Right lobe of liver (tissue), 4 donors: ENCODE data around the gene PSKH1.

Experiments
- CTCF ChIP-seq, 4 donors: fragments of 200-600 bp in 3 of 4; fragments of 450-650 bp in 1 of 4; IDR thresholded peaks; one replicate each; pipeline versions ENCODE4 v1.5.1 to v1.8.0; 2016 to 2022; ENCODE audit warnings: antibody characterized with exemption in 4 of 4, mild to moderate bottlenecking in 2 of 4
- POLR2A ChIP-seq: fragments of 450-650 bp; IDR thresholded peaks from one replicate; pipeline ENCODE4 v1.6.1; 2017; ENCODE audit warnings: antibody characterized with exemption, mild to moderate bottlenecking
- donor health status: DM: no; HTN: no; CAD: no.
- donor health status: DM: no; HTN: no; CAD: no.
- donor health status: DM: no; HTN: yes; CAD: no.

- TF ChIP-seq CTCF (IDR thresholded peaks at IDR 0.05) (no peak), POLR2A (no peak)
Measured at GRCh38 chr16:67888331-67888730, 4.7 kb upstream of the PSKH1 start.
